ENCODE data around the gene PODXL2. TPM values are rescaled to one million over a fixed set of nuclear protein-coding genes. Genes with fewer than 3 reads are reported as not detected.

PODXL2 gene
- total RNA-seq, 1 experiment from 2014 or later, result 15.3 TPM

DNA sequence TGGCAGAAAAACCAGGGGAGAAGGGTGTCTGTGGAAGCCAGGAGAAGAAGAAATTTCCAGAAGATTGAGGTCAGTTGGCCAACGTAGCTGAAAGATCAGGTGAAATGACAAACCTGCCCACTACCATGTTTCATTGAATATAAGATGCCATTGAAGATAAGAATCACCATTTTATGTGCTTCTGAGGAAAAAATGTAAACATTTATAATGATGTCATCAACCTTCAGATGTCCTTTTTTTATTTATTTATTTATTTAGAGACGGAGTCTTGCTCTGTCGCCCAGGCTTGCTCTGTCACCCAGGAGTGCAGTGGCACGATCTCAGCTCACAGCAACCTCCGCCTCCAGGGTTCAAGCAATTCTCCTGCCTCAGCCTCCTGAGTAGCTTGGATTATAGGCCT, 4.9 kb upstream of the PODXL2 start:
- H3K4me1 ChIP-seq (ENCODE audit: control insufficient read depth, insufficient read depth, low read length), result 0 out of 2 replicates have a peak, but pooled peaks cover 3% of the 10 kb centered on the region
- no peaks in the 10 kb centered on the region for H3K36me3 ChIP-seq (ENCODE audit: control insufficient read depth, insufficient read depth, low read length)
- H3K4me3 ChIP-seq (ENCODE audit: low read depth in 2 of 2, low read length in 2 of 2), result no peak overlapping the region
- TF ChIP-seq SIN3A (IDR thresholded peaks at IDR 0.05; ENCODE audit: borderline replicate concordance, insufficient read depth, low read depth, low read length) (no peak), TCF7L2 (IDR thresholded peaks at IDR 0.05; ENCODE audit: low read depth, low read length) (no peak)
- TF ChIP-seq, protein P1, sequence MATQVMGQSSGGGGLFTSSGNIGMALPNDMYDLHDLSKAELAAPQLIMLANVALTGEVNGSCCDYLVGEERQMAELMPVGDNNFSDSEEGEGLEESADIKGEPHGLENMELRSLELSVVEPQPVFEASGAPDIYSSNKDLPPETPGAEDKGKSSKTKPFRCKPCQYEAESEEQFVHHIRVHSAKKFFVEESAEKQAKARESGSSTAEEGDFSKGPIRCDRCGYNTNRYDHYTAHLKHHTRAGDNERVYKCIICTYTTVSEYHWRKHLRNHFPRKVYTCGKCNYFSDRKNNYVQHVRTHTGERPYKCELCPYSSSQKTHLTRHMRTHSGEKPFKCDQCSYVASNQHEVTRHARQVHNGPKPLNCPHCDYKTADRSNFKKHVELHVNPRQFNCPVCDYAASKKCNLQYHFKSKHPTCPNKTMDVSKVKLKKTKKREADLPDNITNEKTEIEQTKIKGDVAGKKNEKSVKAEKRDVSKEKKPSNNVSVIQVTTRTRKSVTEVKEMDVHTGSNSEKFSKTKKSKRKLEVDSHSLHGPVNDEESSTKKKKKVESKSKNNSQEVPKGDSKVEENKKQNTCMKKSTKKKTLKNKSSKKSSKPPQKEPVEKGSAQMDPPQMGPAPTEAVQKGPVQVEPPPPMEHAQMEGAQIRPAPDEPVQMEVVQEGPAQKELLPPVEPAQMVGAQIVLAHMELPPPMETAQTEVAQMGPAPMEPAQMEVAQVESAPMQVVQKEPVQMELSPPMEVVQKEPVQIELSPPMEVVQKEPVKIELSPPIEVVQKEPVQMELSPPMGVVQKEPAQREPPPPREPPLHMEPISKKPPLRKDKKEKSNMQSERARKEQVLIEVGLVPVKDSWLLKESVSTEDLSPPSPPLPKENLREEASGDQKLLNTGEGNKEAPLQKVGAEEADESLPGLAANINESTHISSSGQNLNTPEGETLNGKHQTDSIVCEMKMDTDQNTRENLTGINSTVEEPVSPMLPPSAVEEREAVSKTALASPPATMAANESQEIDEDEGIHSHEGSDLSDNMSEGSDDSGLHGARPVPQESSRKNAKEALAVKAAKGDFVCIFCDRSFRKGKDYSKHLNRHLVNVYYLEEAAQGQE (IDR thresholded peaks at IDR 0.05; ENCODE audit: insufficient read depth in 1 of 2, low read depth in 2 of 2, low read length in 1 of 2), result no peak
- DNase-seq (ENCODE audit: low read depth, low spot score), result no peak
- POLR2A ChIA-PET, result no interaction called here
- BruUV-seq (replicated peaks), result no TSS peak
- CTCF ChIA-PET, result no interaction called here
- no peak overlapping the region for H3K27ac ChIP-seq (ENCODE audit: low read length)
- intact Hi-C loops (cut with micrococcal nuclease; ENCODE audit: unreplicated experiment) (no loop called here), in situ Hi-C loops (cut with HindIII; ENCODE audit: low pct_unique_long_range_greater_than_20kb, low sequenced_read_pairs) (no loop called here)
- H3K9me3 ChIP-seq (ENCODE audit: control insufficient read depth, insufficient read depth, low read depth, low read length), result no peaks in the 10 kb centered on the region
- no peak for ATAC-seq
- H3K27me3 ChIP-seq (ENCODE audit: control insufficient read depth, insufficient read depth, low read length), result peaks cover 15% of the 10 kb centered on the region

DNA sequence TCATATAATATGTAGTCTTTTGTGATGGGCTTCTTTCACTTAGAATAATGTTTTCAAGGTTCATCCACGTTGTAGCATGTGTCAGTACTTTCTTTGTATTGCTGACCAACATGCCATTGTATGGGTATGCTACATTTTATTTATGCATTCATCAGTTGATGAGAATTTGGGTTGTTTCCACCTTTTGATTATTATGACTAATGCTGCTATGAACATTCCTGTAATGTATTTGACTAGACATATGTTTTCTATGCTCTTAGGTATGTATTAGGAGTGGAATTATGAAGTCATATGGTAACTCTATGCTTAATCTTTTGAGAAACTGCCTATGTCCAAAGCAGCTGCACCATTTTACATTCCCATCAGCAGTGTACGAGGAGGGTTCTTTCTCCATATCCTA, 3.2 kb upstream of the PODXL2 start:
- H3K4me1 ChIP-seq (ENCODE audit: control insufficient read depth, insufficient read depth, low read length), result 0 out of 2 replicates have a peak, but pooled peaks cover 3% of the 10 kb centered on the region
- in situ Hi-C loops (cut with HindIII; ENCODE audit: low pct_unique_long_range_greater_than_20kb, low sequenced_read_pairs) (no loop called here), intact Hi-C loops (cut with micrococcal nuclease; ENCODE audit: unreplicated experiment) (no loop called here)
- ATAC-seq (no peak), DNase-seq (ENCODE audit: low read depth, low spot score) (no peak)
- TF ChIP-seq TCF7L2 (IDR thresholded peaks at IDR 0.05; ENCODE audit: low read depth, low read length), result no peak
- TF ChIP-seq SIN3A (IDR thresholded peaks at IDR 0.05; ENCODE audit: borderline replicate concordance, insufficient read depth, low read depth, low read length), result no peak
- TF ChIP-seq, protein P2, sequence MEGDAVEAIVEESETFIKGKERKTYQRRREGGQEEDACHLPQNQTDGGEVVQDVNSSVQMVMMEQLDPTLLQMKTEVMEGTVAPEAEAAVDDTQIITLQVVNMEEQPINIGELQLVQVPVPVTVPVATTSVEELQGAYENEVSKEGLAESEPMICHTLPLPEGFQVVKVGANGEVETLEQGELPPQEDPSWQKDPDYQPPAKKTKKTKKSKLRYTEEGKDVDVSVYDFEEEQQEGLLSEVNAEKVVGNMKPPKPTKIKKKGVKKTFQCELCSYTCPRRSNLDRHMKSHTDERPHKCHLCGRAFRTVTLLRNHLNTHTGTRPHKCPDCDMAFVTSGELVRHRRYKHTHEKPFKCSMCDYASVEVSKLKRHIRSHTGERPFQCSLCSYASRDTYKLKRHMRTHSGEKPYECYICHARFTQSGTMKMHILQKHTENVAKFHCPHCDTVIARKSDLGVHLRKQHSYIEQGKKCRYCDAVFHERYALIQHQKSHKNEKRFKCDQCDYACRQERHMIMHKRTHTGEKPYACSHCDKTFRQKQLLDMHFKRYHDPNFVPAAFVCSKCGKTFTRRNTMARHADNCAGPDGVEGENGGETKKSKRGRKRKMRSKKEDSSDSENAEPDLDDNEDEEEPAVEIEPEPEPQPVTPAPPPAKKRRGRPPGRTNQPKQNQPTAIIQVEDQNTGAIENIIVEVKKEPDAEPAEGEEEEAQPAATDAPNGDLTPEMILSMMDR (IDR thresholded peaks at IDR 0.05), result no peak
- TF ChIP-seq, protein P1 (IDR thresholded peaks at IDR 0.05; ENCODE audit: insufficient read depth in 1 of 2, low read depth in 2 of 2, low read length in 1 of 2), result no peak
- TF ChIP-seq POLR2AphosphoS5 (IDR thresholded peaks at IDR 0.05; ENCODE audit: low read depth, low read length), result no peak
- no peaks in the 10 kb centered on the region for H3K9me3 ChIP-seq (ENCODE audit: control insufficient read depth, insufficient read depth, low read depth, low read length)
- ChIA-PET CTCF (interaction anchor here (0.6 kb wide), 2 partner anchors 51 to 1758 kb away, joined by 3 to 6 read pairs; no protein-coding TSS in a partner anchor), POLR2A (no interaction called here)
- no peak overlapping the region for H3K4me3 ChIP-seq (ENCODE audit: low read depth in 2 of 2, low read length in 2 of 2)
- H3K36me3 ChIP-seq (ENCODE audit: control insufficient read depth, insufficient read depth, low read length), result no peaks in the 10 kb centered on the region
- H3K27me3 ChIP-seq (ENCODE audit: control insufficient read depth, insufficient read depth, low read length), result peaks cover 17% of the 10 kb centered on the region
- H3K27ac ChIP-seq (ENCODE audit: low read length), result no peak overlapping the region
- BruUV-seq (replicated peaks), result no TSS peak

Measured in Panc1 (cell line).